Mesenteric fat pad (tissue), 1 donor: ENCODE measurements around the gene S1PR3. TPM values are rescaled to one million over a fixed set of nuclear protein-coding genes. Genes with fewer than 3 reads are reported as not detected.

ENCODE experiments used
- DNase-seq: peaks from one replicate; pipeline ENCODE4 v3.0.0-alpha.2; 2020; ENCODE audit warnings: low spot score
- total RNA-seq: library from RNA; stranded (reverse); fragmentation: NEBNext Ultra II Directional; extraction: Animal tissue kit (Norgen Biotek cat#: 25700); gene quantifications from one replicate; pipeline ENCODE4 v1.2.1, GENCODE V29; 2021
- donor health status: DM: yes; HTN: yes; CAD: no.

Gene S1PR3
- total RNA-seq, 1 donor from 2014 or later: 13.9 TPM

DNA sequence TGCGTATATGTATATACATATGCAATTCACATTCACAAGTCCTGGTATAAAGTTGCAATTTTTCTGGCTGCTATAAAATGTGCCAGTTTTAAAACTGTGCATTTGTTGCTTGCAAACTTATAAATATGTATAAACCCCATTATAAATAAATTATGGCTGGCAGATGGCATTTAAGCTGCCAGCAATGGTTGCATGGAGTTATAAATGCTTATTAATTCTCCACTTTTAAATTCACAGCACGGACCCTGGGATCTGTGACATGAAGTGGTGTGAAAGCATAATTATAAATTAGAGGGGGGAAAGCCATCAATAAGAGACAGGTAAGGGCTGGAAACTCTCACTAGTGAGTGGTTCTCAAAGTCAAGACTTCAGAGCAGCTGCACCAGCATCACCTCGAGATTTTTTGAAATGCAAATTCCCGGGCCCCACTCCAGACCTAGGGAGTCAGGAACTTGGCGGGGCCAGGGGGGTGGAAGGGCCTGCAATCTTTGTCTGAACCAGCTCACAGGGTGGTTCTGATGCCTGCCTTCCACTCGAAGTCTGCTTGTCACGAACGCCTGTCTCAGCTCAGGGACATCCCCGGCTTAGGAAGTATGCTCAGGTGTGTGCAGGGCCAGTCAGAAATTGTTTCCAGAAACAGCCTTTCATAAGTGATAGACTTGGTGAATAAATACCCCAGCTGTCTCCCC, 16.9 kb downstream of the S1PR3 start:
- no peak for DNase-seq

DNA sequence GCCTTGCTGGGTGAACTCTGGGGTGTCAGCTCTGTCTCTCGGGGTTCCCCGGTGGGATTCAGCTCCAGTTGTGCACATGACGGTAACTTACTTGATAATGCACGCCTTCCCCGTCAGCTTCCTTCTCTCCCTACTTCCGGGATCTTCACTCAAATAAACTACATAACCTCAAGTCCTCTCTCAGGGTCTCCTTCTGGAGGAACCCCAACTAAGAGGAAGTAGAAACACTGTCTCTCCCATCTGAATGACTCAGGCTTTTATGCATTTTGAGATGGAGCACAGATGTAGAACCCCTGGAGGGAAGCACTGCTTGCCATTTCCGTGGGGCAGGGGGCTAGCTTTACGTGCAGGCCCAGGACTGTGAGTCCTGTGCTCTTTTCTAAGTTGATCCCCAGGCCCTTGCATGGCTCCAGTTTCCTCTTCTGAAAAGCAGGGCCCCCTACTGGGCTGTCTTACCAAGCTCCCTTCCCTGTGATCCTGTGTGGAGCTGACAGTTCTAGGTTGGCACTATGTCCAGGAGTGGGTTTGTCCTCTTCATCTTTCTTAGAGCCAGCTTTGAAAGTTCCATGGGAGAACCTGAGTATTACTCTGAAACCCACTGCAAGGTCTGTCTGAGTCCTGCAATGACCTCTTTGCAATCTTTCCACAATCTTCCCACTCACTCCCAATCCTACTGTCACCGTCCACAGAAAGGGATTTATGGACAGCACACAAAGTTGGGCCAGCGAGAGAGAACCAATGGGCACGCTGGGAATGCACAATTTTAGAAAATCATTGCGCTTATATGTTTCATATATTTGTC, 17.7 kb downstream of the S1PR3 start:
- no peak for DNase-seq

DNA sequence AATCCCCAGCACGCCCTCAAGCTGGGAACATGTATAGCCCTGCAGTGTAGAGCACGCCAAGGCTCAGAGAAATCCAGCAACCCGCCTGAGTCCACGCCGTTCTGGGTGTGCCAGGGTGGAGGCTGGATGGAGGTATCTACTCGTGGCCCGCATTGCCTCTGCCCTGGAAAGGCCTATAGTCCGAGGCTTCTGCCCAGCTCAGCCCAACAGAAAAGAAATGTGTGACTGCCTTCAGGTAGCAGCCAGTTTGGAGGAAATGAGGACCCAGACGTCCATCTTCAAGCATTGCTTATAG, 18.2 kb downstream of the S1PR3 start:
- no peak for DNase-seq

DNA sequence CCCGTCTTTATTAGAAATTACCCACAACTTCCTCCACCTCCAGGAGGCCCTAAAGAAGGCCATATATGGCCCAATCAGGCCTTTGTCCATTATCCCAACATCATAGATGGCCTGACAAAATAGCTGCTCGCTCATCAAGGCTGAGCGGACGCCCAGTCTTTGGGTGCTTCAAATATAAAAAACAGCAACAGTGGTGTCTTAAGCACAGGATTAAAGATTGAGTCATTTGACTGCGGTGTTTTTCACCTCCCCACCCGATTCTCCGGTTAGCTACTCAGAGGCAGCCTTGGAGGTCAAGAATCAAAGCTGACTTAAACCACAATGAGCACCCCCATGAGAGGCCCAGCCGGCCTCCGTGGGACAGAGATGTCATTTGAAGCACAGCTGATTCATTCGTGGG, 18.8 kb downstream of the S1PR3 start:
- DNase-seq: no peak

DNA sequence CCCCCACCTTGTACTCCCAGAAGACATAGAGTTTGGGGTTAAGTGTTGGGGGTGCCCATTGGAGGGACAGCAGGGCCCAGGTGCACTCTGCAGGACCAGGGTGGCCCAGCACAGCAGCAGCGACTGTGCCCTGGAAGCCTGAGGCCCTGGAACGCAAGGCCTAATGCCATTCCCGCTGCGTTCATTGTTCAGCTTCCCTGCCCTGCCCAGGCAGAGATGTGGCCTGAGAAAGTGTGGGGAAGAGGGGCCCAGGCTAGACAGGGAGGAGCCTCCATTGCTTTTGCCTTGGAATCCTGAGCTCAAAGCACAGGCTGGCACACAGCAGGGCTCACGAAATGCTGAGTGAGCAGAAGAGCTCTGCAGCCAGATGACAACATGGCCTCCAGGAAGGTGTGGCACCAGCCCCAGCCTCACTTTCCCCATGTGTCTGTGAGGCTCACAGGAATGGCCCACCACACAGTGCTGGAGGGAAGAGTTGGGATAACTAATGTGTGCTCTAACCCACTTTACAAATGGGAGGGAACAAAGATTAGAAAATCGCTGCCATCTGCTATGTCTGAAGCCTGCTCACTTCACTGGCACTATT, 19.4 kb downstream of the S1PR3 start:
- no peak for DNase-seq

DNA sequence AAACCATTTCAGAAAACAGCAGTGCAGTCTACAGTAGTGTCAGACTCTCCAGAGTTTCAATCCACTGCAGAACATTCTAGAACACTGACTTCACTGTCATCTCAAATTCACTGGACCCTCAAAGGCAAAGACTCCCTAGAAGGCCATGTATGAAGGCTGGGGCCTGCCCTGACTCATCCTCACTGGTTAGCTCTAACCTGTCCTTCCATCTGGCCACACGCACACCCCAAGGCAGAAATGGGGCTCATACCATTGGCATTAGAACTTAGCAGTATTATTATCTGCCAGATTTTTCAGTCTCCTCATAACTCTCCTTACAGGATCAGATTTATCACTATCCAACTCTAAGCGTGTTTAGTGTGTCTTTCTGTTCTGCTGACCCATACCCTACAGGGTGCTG, 20.4 kb downstream of the S1PR3 start:
- no peak for DNase-seq

DNA sequence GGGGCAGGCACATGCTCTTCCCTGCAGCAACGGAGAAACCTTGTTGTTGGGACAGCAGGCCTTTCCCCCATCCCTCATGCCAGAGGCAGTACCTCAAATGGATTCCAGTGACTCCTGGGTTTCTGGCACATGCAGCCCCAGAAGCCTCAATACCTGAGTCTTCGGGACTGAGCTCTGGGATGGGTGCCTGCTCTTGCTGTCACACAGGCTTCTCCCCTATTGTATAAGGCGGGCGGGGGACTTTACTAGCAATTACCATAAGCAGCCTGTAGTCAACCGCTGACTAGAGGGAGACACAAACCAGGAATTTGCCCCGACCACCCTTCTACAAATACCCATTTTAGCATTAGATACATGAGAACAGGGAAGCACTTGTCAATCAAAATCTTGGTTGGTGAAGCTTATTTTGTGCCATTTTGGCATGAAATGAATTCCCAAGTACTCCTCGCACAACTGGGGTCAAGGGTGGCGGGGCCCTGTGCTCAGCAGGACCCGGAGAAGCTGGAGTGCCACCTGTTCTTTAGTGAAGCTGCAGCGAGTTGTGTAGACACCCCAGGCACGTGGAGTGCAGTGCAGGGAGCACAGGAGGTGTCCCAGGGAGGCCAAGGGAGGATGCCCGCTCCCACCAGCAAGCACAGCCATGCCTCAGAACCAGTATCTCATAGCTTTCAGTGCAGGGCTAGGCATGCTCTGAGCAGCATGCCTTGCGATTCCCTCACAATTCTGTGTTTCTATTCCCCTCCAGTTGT, 21.2 kb downstream of the S1PR3 start:
- no peak for DNase-seq

DNA sequence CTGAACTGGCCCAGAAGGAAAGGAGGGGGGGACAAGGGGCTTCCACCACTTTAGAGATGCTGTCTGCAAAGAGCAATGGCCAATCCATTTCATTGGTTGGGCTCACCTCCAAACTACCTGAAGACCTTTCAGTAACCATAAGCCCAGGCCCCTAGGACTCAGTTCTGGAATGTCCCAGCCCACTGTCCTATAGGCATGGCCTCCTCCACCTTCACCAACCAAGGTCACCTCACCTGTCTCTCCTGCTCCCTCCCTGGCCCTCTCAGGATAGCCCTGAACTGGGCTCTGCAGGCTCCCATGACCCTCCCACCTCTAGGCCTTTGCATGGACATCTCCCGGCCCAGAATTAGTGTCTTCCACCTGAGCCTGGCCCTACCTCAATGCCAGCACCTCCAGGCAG, 22.4 kb downstream of the S1PR3 start:
- DNase-seq: no peak

DNA sequence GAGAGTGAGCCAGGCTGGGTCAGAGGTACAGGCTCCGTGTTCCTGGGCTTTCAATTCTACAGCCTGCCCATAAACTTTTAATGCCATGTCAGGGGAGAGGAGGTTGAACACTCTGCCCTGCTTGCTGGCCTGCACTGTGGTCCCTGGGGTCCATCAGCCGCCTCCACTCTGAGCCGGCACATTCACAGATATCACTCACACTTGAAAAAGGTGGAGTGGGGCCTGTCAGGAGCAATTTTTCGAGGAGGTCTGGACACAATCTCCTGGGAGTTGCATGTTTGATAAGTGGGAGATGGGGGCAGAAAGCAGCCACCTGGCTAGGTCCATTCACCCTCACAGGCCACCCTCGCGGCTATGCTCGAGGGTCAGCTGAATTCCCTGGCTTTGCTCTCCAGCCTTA, 22.9 kb downstream of the S1PR3 start:
- no peak for DNase-seq

DNA sequence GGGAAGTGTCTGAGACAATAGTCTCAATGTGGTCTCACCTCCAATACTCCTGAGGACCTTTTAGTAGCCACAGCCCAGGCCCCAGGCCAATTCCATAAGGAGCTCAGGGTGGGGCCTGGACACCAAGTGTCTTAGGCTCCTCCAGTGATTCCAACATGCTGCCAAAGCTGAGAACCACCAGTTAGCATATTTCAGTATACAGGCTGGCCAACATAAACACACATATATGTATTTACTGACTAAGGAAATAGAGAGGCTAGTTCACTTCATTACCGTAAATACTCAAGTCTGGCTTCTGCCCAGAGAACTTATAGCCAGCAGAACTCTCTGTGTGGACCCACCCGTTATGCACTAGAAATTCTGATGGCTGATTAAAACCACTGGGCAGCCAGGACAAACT, 24.1 kb downstream of the S1PR3 start:
- no peak for DNase-seq

DNA sequence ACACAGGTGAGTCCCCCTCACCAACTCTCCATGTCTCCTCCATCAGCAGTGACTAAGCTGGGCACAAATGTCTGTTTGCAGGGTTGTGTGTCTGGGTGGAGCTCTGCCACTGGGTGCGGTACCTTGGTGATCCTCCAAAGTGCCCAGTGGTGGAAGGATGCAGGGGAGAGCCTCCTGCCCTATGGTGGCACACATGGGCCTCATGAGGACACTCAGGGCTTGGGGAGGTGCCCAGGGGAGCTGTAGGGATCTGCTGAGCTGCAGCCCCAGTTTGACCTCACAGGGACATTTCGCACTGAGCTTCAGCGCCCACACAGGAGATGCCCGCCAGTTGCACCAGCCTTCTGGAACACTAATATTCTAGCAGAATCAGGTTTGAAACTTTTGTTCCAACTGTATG, 29.5 kb downstream of the S1PR3 start:
- DNase-seq: no peak

DNA sequence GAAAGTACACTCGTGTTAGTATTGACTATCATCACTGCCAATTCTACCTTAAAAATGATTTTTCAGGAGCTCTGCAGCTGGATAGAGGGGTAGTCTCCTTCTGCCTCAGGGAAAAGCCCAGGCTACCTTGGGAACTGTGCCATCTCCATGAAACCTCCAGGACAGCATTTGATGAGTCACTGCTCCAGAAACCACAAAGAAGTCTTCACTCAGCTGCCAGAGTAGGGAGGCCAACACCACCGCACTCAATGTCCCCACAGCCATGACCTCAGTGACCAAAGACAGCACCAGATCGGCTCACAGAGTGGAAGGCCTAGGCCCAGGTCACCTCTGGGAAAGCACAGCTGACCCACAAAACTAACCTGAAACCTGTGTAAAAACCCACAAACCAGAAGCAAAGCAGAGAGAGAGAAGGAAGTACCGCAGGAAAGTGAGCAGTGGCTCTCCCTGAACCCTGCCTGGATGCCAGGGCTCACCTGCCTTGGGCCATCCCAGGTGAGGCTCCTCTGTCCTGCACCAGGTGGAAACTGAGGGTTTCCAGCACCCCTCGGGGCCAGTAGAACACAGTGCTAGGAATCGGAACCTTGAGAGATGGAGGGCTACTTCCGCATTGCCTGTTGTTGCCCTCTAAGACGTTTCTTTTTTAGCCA, 30.0 kb downstream of the S1PR3 start:
- DNase-seq: no peak

DNA sequence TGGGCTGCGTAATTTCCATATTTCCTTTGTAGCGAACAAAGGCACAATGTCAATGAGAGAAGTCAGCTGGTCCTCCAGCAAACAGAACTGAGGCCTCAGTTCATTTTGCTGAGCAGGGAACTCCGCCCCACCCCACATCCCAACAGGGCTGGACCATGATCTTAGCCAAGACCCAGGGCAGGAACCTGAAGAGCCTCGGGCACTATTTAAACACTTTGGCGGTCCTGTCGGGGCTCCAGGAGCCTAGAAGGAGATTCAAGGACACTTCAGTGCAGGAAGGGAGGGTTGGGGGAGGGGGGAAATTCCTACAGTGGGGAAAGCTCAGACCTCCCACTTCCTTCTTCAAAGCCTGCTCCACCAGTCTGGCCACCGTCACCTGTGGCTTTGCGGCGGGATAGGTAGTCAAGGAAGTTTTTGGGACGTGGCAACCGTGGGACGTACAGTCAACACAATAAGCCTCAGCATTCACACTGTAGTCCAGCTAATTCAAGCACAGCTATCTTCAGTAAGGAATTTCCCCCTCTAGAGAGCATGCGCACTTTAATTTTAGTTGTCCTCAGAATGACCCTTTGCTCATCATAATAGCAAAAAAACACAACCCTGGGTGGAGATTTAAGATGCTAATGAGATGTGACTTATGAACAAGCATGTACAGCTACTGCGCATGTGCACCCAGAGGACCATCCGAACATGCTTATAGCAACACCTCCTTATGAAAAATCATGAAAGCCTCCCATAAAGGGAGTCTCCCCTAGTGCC, 30.9 kb downstream of the S1PR3 start:
- DNase-seq: no peak

DNA sequence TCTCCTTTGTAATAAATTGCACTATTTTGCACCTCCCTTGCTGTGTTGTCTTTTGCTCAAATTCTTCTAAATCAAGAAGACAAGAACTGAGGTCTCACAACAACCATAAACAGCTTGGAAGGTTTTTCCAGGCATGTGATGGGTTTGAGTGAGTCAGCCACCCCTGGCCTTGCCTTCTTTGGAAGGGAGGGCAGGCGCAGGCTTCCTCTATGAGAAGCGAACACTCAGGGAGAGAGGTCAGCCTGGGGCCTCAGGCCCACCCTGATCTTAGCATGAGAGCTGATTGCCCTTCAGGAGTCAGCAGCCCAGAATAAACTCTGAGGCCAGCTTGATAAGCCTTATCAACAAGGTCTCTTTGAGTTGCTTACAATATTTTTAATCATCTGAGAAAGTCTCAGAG, 31.6 kb downstream of the S1PR3 start:
- no peak for DNase-seq

DNA sequence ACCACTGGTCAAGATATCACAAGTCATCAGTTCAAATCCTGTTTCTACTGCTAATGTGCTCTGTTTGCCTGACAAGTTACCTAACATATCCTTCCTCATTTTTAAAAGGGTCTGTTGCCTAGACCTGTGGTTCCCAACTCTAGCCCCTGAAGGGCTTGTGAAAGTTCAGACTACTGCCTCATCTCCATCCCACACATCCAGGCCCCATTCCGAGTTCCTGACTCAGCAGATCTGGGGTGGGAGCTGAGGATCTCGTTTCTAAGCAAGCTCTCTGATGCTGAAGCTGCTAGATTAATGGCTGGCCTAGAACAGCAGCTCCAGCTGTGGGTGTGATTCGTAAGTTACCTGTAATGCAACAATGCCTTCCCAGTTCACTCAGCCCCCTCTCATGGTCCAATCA, 32.5 kb downstream of the S1PR3 start:
- no peak for DNase-seq

DNA sequence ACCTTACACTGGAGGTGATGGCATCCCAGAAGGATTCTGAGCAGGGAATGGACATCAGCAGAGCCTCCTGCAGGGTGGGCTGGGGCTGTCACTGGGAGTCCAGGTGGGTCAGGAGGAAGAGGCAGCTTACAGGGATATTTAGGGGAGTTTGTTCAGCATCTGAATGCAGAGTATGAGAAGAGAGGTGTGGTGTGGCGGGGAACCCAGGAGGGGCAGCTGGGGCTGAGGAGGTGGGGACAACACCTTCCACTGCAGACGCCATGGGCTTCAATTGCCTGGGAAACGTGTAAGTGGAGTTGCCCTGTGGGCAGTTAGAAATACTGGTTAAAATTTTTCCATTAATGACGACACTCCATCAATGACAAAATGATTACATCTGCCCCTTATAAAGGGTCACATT, 33.5 kb downstream of the S1PR3 start:
- DNase-seq: no peak

DNA sequence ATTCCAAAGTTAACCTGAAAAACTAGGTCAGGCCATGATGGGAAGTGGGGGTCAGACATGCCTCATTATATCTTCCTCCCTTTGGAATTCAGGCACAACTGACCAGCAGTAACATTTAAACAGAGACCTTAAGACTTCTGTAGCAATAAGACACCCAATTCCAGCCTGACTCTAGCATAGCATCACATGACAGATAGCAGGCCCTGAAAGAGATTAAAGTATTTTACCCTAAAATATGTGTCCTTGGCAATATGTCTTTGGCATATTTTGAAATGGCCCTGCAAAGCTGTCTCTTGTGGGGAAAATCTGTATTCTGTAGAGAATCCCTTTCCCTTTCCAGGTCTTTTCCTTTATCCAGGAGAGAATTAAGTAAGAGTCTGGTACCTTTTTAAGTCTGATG, 34.3 kb downstream of the S1PR3 start:
- DNase-seq: no peak

DNA sequence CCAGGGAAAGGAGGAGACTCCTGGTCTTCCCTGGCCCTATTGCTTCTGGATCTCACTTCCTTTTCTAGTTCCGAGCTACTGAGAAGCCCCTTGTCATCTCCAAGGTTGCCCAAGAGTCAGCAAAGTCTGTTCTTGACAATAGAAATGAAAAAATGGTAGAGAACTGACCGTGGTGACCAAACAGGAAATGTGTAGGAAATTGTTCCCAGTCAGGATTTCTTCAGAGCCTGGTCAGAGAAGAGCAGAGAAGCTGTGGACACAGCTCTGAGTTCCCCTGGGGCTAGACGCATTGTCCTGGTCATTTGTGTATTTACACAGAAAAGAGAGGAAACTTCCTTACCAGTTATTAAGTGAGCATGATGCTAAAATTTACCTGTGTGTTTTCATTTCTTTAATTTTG, 35.6 kb downstream of the S1PR3 start:
- DNase-seq: no peak

DNA sequence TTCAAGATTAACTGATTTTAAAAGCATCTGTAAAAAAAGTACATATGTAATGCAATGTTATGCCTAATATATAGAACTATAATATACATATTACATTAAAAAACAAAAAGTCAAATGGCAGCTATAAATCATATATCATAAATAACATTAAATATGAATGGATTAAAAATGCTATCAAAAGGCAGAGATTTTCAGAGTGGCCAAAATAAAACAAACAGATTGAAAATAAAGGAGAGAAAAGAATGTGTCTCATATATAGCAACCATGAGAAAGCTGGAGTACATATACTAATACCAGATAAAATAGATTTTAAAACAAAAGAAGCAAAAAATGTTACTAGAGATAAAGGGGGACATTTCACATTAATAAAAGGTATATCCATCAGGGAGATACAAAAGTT, 38.5 kb downstream of the S1PR3 start:
- no peak for DNase-seq

DNA sequence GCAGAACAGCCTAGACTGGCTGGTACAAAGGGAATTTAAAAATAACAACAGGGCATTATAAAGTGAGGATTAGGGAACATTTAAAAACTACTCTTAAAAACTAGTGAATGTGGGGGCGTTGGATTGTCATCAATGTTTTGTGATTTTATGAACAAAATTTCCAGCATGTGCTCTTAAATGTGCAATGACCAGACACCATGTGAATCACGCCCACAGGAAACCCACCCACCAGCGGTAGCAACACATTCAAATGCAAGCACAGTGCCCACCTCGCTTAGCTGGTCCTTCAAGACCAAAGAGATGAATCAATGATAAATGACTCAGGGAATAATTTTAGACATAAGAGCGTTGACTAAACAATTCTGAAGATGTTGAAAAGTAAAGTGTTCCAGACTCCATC, 40.9 kb downstream of the S1PR3 start:
- DNase-seq: no peak

DNA sequence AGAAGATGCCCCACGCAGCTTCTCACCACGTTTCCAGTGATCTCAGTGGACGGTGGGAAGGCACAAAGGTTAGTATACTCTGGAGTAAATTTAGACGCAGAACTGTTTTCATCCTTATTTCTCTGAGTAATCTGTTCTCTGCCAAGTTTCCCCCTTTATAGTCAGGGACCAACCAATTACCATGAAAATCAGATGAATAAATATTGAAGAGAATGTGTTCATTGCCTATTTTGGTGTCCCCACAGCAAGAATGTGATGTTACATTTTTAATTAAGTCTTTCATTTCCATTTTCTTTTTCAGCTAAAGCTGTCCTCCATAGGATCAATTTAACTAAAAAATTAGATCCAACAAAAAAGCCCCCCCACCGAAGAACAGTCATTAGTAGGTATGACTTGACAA, 41.4 kb downstream of the S1PR3 start:
- no peak for DNase-seq
